Lung (tissue), 12 donors: ENCODE measurements around the gene STK32B. TPM values are rescaled to one million over a fixed set of nuclear protein-coding genes. Genes with fewer than 3 reads are reported as not detected.

ENCODE experiments used
- ATAC-seq: fragments of 200-7000 bp; cut with Tn5 transposase; one replicate; pipeline ENCODE4 v1.9.1; 2020; ENCODE audit warnings: moderate number of reproducible peaks; ENCODE audit not compliant: insufficient read depth, low FRiP score
- DNase-seq, 3 donors: peaks; one replicate each; pipeline ENCODE4 v3.0.0-alpha.2; 2013 to 2017
- H3K27ac ChIP-seq, 2 donors: one replicate each; pipeline ENCODE4 v1.5.1; 2013; ENCODE audit warnings: mild to moderate bottlenecking in 2 of 2, moderate library complexity in 2 of 2, control low read depth in 1 of 2, inconsistent platforms in 1 of 2, low read depth in 1 of 2, low read length in 1 of 2
- H3K27me3 ChIP-seq, 3 donors: one replicate each; pipeline ENCODE4 v1.5.1; 2013; ENCODE audit warnings: low read length in 2 of 3; ENCODE audit not compliant: control insufficient read depth in 3 of 3, insufficient read depth in 3 of 3
- H3K36me3 ChIP-seq, 4 donors: one replicate each; pipeline ENCODE4 v1.5.1; 2013; ENCODE audit warnings: low read length in 4 of 4, mild to moderate bottlenecking in 1 of 4, moderate library complexity in 1 of 4; ENCODE audit not compliant: control insufficient read depth in 4 of 4, insufficient read depth in 4 of 4
- H3K4me1 ChIP-seq, 5 donors: one replicate each; pipeline ENCODE4 v1.5.1; 2013; ENCODE audit warnings: low read length in 5 of 5, mild to moderate bottlenecking in 2 of 5, moderate library complexity in 1 of 5; ENCODE audit not compliant: control insufficient read depth in 5 of 5, insufficient read depth in 5 of 5
- H3K4me3 ChIP-seq: one replicate; pipeline ENCODE4 v1.5.1; 2013; ENCODE audit warnings: mild to moderate bottlenecking, control low read depth, moderate library complexity
- H3K9ac ChIP-seq, 2 donors: one replicate each; pipeline ENCODE4 v1.5.1; 2013; ENCODE audit warnings: low read length in 2 of 2, control low read depth in 1 of 2; ENCODE audit not compliant: insufficient read depth in 1 of 2
- H3K9me3 ChIP-seq, 4 donors: one replicate each; pipeline ENCODE4 v1.5.1; 2013; ENCODE audit warnings: low read length in 3 of 4, mild to moderate bottlenecking in 1 of 4, moderate library complexity in 1 of 4; ENCODE audit not compliant: control insufficient read depth in 4 of 4, insufficient read depth in 3 of 4
- CTCF ChIP-seq: IDR thresholded peaks from 2 replicates; pipeline ENCODE4 v1.5.1; 2012; ENCODE audit warnings: mild to moderate bottlenecking; ENCODE audit errors: control extremely low read depth, extremely low read depth
- WGBS, 2 donors: extraction: QIAGEN DNeasy Blood & Tissue Kit; methylation state at CpG; one replicate each; pipeline ENCODE4 v1.1.7; 2013; 5-methylcytosine and 5-hydroxymethylcytosine counted together
- polyA plus RNA-seq, 2 donors: library from polyadenylated mRNA; stranded (reverse); fragments of 200-250 nt; gene quantifications; one replicate each; pipeline ENCODE4 v1.2.1, GENCODE V29; 2013
- total RNA-seq, 2 donors: library from RNA; depleted of rRNA in 1 of 2; stranded (reverse); fragments of >200 nt in 1 of 2; gene quantifications; one replicate each; pipeline ENCODE4 v1.2.1, GENCODE V29; 2014 to 2021
- donor health status: control.
- donor health status: control.
- donor health status: Bipolar disorder and iron deficiency.
- donor health status: healthy.
- donor health status: DM: yes; HTN: yes; CAD: no.

The STK32B gene
- total and polyA plus RNA-seq, 4 donors, result 0.29 to 2.2 (median 1.4) TPM

GRCh38 chr4:5393911-5394513, 342.7 kb downstream of the STK32B start:
- no peak for ATAC-seq
- H3K4me1 ChIP-seq, result no peaks in the 10 kb centered on the region
- no peak overlapping the region for H3K27ac ChIP-seq
- DNase-seq, result no peak
- H3K9ac ChIP-seq, result no peak overlapping the region
- no peak overlapping the region for H3K4me3 ChIP-seq
- 89 to 93% methylated on average over 12 of the region's 12 CpGs for WGBS, 2 donors
- no peaks in the 10 kb centered on the region for H3K36me3 ChIP-seq
- H3K9me3 ChIP-seq, result no peaks in the 10 kb centered on the region
- no peak for TF ChIP-seq CTCF
- H3K27me3 ChIP-seq, result no peaks in the 10 kb centered on the region

GRCh38 chr4:5395781-5396180, 344.5 kb downstream of the STK32B start:
- no peak for TF ChIP-seq CTCF
- ATAC-seq (no peak), DNase-seq (no peak)
- Histone ChIP-seq H3K9me3 (no peaks in the 10 kb centered on the region), H3K27me3 (no peaks in the 10 kb centered on the region), H3K27ac (no peak overlapping the region), H3K9ac (no peak overlapping the region), H3K4me3 (no peak overlapping the region), H3K4me1 (no peaks in the 10 kb centered on the region), H3K36me3 (no peaks in the 10 kb centered on the region)
- WGBS, 2 donors, result 84 to 93% methylated on average over 8 of the region's 8 CpGs

- Histone ChIP-seq H3K36me3 (no peaks in the 10 kb centered on the region), H3K4me1 (no peaks in the 10 kb centered on the region), H3K27ac (no peak overlapping the region), H3K4me3 (no peak overlapping the region), H3K9me3 (peaks cover 0 to 11% (median 1%) of the 10 kb centered on the region in 4 donors), H3K27me3 (no peaks in the 10 kb centered on the region), H3K9ac (no peak overlapping the region)
- 73 to 92% methylated on average over 3 of the region's 3 CpGs for WGBS, 2 donors
- ATAC-seq, result no peak
- DNase-seq, result no peak
- TF ChIP-seq CTCF, result no peak
These were observed 346.8 kb downstream of the STK32B start for GRCh38 chr4:5398056-5398455.

- WGBS, 2 donors, result 84 to 89% methylated on average over 4 of the region's 4 CpGs
- H3K9me3 ChIP-seq, result peaks cover 0 to 11% (median 1%) of the 10 kb centered on the region in 4 donors
- no peak for TF ChIP-seq CTCF
- DNase-seq (no peak), ATAC-seq (no peak)
- H3K27ac ChIP-seq, result no peak overlapping the region
- H3K4me1 ChIP-seq, result no peaks in the 10 kb centered on the region
- H3K27me3 ChIP-seq, result no peaks in the 10 kb centered on the region
- no peak overlapping the region for H3K9ac ChIP-seq
- H3K4me3 ChIP-seq, result no peak overlapping the region
- no peaks in the 10 kb centered on the region for H3K36me3 ChIP-seq
These were observed 347.8 kb downstream of the STK32B start for GRCh38 chr4:5399124-5399523.
